AG10803 (cell line): ENCODE measurements around the gene OAT.

Experiments used
- DNase-seq: peaks from one replicate; pipeline ENCODE4 v3.0.0; 2010; ENCODE audit warnings: low read depth
- H3K4me3 ChIP-seq: 2 replicates; pipeline ENCODE4 v1.5.1; 2011; ENCODE audit warnings: mild to moderate bottlenecking, low read length, control low read depth
- CTCF ChIP-seq: conservative IDR thresholded peaks from 2 replicates; pipeline ENCODE4 v1.5.1; 2011; ENCODE audit warnings: mild to moderate bottlenecking, low read length, control low read depth, inconsistent platforms

Gene OAT

GRCh38 chr10:124388823-124389612 is 29.7 kb downstream of the OAT start:
- DNase-seq, result peak; percentile 70
- peak; percentile 71 for TF ChIP-seq CTCF

GRCh38 chr10:124388476-124388822 is 30.3 kb downstream of the OAT start:
- DNase-seq, result no peak
- no peak overlapping the region for H3K4me3 ChIP-seq
- TF ChIP-seq CTCF, result no peak

More at GRCh38 chr10:124388823-124389612, 29.7 kb downstream of the OAT start:
- H3K4me3 ChIP-seq, result peak overlapping the region; percentile 50

GRCh38 chr10:124387078-124387874 is 31.4 kb downstream of the OAT start:
- H3K4me3 ChIP-seq, result no peak overlapping the region
- TF ChIP-seq CTCF, result no peak
- DNase-seq, result no peak

- no peak for DNase-seq
- no peak for TF ChIP-seq CTCF
- H3K4me3 ChIP-seq, result no peak overlapping the region
These were observed 32.3 kb downstream of the OAT start for GRCh38 chr10:124386186-124387077.

GRCh38 chr10:124385627-124386185 is 33.0 kb downstream of the OAT start:
- no peak for DNase-seq
- no peak overlapping the region for H3K4me3 ChIP-seq
- TF ChIP-seq CTCF, result no peak

- H3K4me3 ChIP-seq, result no peak overlapping the region
- TF ChIP-seq CTCF, result no peak
- no peak for DNase-seq
These were observed 34.0 kb downstream of the OAT start for GRCh38 chr10:124384591-124385190.
